HG03565 (cell line): Measurements from ENCODE around the gene GTF3C4.
"Not testable (repeated sequence)": the region's sequence is repeated elsewhere in the genome, so short reads cannot be mapped to it uniquely, and the experiment has no call there.

Experiments
- ATAC-seq: cut with Tn5 transposase; IDR thresholded peaks from one replicate; pipeline ENCODE4 v1.9.1; 2021; ENCODE audit warnings: mild to moderate bottlenecking, moderate library complexity; ENCODE audit not compliant: unreplicated experiment

Gene GTF3C4

GRCh38 chr9:132698989-132699388 lies 28.7 kb downstream of the GTF3C4 start:
- no peak for ATAC-seq

- ATAC-seq, result no peak
These were observed 29.7 kb downstream of the GTF3C4 start for GRCh38 chr9:132699956-132700355.

- ATAC-seq, result no peak
These were observed 32.0 kb downstream of the GTF3C4 start for GRCh38 chr9:132702254-132702653.

GRCh38 chr9:132703336-132703735 lies 33.1 kb downstream of the GTF3C4 start:
- ATAC-seq, result no peak

- no peak for ATAC-seq
These were observed 38.0 kb downstream of the GTF3C4 start for GRCh38 chr9:132708239-132708638.

- no peak for ATAC-seq
These were observed 38.6 kb downstream of the GTF3C4 start for GRCh38 chr9:132708769-132709430.

GRCh38 chr9:132710333-132710732 lies 40.1 kb downstream of the GTF3C4 start:
- ATAC-seq, result no peak

GRCh38 chr9:132711152-132711551 lies 40.9 kb downstream of the GTF3C4 start:
- ATAC-seq, result not testable (repeated sequence)

- ATAC-seq, result no peak
These were observed 41.6 kb downstream of the GTF3C4 start for GRCh38 chr9:132711846-132712245.

- no peak for ATAC-seq
These were observed 42.5 kb downstream of the GTF3C4 start for GRCh38 chr9:132712753-132713152.

- no peak for ATAC-seq
These were observed 45.7 kb downstream of the GTF3C4 start for GRCh38 chr9:132716007-132716406.

GRCh38 chr9:132717326-132717945 lies 47.2 kb downstream of the GTF3C4 start:
- no peak for ATAC-seq

- ATAC-seq, result not testable (repeated sequence)
These were observed 48.2 kb downstream of the GTF3C4 start for GRCh38 chr9:132718381-132718928.

GRCh38 chr9:132721661-132722060 lies 51.4 kb downstream of the GTF3C4 start:
- ATAC-seq, result no peak

GRCh38 chr9:132722564-132723065 lies 52.4 kb downstream of the GTF3C4 start:
- ATAC-seq, result no peak

- ATAC-seq, result no peak
These were observed 53.5 kb downstream of the GTF3C4 start for GRCh38 chr9:132723809-132724208.

- ATAC-seq, result no peak
These were observed 55.0 kb downstream of the GTF3C4 start for GRCh38 chr9:132725306-132725705.

GRCh38 chr9:132726576-132727130 lies 56.4 kb downstream of the GTF3C4 start:
- no peak for ATAC-seq

- no peak for ATAC-seq
These were observed 57.8 kb downstream of the GTF3C4 start for GRCh38 chr9:132728071-132728470.

- no peak for ATAC-seq
These were observed 58.2 kb downstream of the GTF3C4 start for GRCh38 chr9:132728497-132728896.

- ATAC-seq, result no peak
These were observed 59.1 kb downstream of the GTF3C4 start for GRCh38 chr9:132729235-132729890.
